RKO (cell line): ENCODE data around the gene TMEM126A.

ENCODE experiments used
- DNase-seq: peaks from one replicate; pipeline ENCODE4 v3.0.0-alpha.2; 2016; ENCODE audit warnings: low spot score

Gene TMEM126A

DNA sequence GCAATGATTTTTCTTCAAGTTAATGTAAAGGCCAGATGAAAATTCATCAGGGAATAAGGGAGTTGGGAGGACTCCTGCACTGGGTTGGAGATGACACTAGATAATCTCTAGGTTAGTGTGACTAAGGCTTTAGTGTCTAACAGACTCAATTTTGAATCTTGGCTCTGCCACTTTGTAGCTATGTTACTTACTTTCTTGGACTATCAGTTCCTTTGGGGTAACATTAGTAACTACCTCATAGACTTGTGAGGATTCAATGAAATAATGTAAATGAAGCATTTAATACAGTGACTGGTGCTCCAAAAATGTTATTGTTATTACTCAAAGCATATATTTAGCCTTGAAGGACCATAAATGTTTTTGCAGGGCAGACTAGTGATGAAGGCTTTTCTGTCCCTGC, 47.8 kb downstream of the TMEM126A start:
- no peak for DNase-seq

GRCh38 chr11:85697747-85698146, 50.0 kb downstream of the TMEM126A start:
- no peak for DNase-seq

GRCh38 chr11:85698195-85698594, 50.4 kb downstream of the TMEM126A start:
- no peak for DNase-seq

- no peak for DNase-seq
Observed at GRCh38 chr11:85699957-85700741, 52.4 kb downstream of the TMEM126A start.

- DNase-seq = no peak
Observed at GRCh38 chr11:85704967-85705366, 57.2 kb downstream of the TMEM126A start.

- DNase-seq = no peak
Observed at GRCh38 chr11:85705800-85706199, 58.0 kb downstream of the TMEM126A start.
